ENCODE results near the gene ZBTB9. TPM values are rescaled to one million over a fixed set of nuclear protein-coding genes. Genes with fewer than 3 reads are reported as not detected.
A peak's percentile ranks its signal among the peaks of the same experiment; 100 is the strongest.

The ZBTB9 gene
- total and polyA plus RNA-seq, 10 donors: 3.6 to 8.4 (median 5.5) TPM

GRCh38 chr6:33414592-33415271 lies 39.6 kb upstream of the ZBTB9 start:
- Histone ChIP-seq H3K27me3 (replicated peaks in 1 of 7) (peaks cover 0 to 5% (median 0%) of the 10 kb centered on the region in 7 donors), H3K36me3 (peaks cover 2 to 47% (median 43%) of the 10 kb centered on the region in 6 donors), H3K27ac (peak overlapping the region in 4 of 8 donors; percentile 13 to 99 (median 66)), H3K9me3 (no peaks in the 10 kb centered on the region), H3K4me1 (peaks cover 47 to 86% (median 78%) of the 10 kb centered on the region in 6 donors), H3K4me3 (no peak overlapping the region)
- TF ChIP-seq POLR2A (IDR thresholded peaks at IDR 0.05): no peak
- peak in 3 of 11 experiments; percentile 21 to 41 (median 27) for TF ChIP-seq CTCF (IDR thresholded peaks at IDR 0.05 in 8 of 11, conservative IDR thresholded peaks at IDR 0.05 in 3 of 11)
- TF ChIP-seq POLR2AphosphoS5 (IDR thresholded peaks at IDR 0.05): peak in 1 of 3 donors; percentile 41
- intact Hi-C loops (cut with DNase I; ENCODE audit: low total_unique reads): no loop called here
- peak; percentile 78 for DNase-seq
- WGBS, 5 donors: 63 to 83% (median 77%) methylated on average over 11 to 12 of the region's 12 CpGs

- TF ChIP-seq POLR2A (IDR thresholded peaks at IDR 0.05) (no peak), CTCF (IDR thresholded peaks at IDR 0.05 in 8 of 11, conservative IDR thresholded peaks at IDR 0.05 in 3 of 11) (no peak), POLR2AphosphoS5 (IDR thresholded peaks at IDR 0.05) (no peak)
- 69 to 88% (median 81%) methylated on average over 9 of the region's 9 CpGs for WGBS, 5 donors
- Histone ChIP-seq H3K4me1 (peaks cover 47 to 85% (median 78%) of the 10 kb centered on the region in 6 donors), H3K27me3 (replicated peaks in 1 of 7) (peaks cover 0 to 6% (median 0%) of the 10 kb centered on the region in 7 donors), H3K36me3 (peaks cover 2 to 47% (median 43%) of the 10 kb centered on the region in 6 donors), H3K27ac (peak overlapping the region in 6 of 8 donors; percentile 10 to 99 (median 96)), H3K4me3 (peak overlapping the region in 1 of 8 donors; percentile 75), H3K9me3 (no peaks in the 10 kb centered on the region)
- intact Hi-C loops (cut with DNase I; ENCODE audit: low total_unique reads): no loop called here
- DNase-seq: peak; percentile 76
Measured at GRCh38 chr6:33415831-33416230, 38.5 kb upstream of the ZBTB9 start.

- 48 to 60% (median 58%) methylated on average over 12 of the region's 12 CpGs for WGBS, 5 donors
- intact Hi-C loops (cut with DNase I; ENCODE audit: low total_unique reads): no loop called here
- peaks cover 47 to 79% (median 75%) of the 10 kb centered on the region in 6 donors for H3K4me1 ChIP-seq
Measured at GRCh38 chr6:33416386-33417127, 37.8 kb upstream of the ZBTB9 start.

More at GRCh38 chr6:33416386-33417127, 37.8 kb upstream of the ZBTB9 start:
- Histone ChIP-seq H3K36me3 (peaks cover 2 to 47% (median 43%) of the 10 kb centered on the region in 6 donors), H3K27ac (peak overlapping the region; percentile 88 to 99 (median 96)), H3K4me3 (peak overlapping the region in 7 of 8 donors; percentile 62 to 80 (median 71)), H3K9me3 (no peaks in the 10 kb centered on the region), H3K27me3 (replicated peaks in 1 of 7) (peaks cover 0 to 6% (median 0%) of the 10 kb centered on the region in 7 donors)
- DNase-seq: peak; percentile 54
- TF ChIP-seq POLR2AphosphoS5 (IDR thresholded peaks at IDR 0.05) (peak in 1 of 3 donors; percentile 47), CTCF (IDR thresholded peaks at IDR 0.05 in 8 of 11, conservative IDR thresholded peaks at IDR 0.05 in 3 of 11) (no peak)
